ENCODE results near the gene COG4.

Gene COG4

GRCh38 chr16:70478169-70478568 lies 45.2 kb downstream of the COG4 start:
- no peak for DNase-seq

- DNase-seq = no peak
These were observed 46.9 kb downstream of the COG4 start for GRCh38 chr16:70476272-70477020.

- no peak for DNase-seq
These were observed 48.1 kb downstream of the COG4 start for GRCh38 chr16:70475054-70475871.

DNA sequence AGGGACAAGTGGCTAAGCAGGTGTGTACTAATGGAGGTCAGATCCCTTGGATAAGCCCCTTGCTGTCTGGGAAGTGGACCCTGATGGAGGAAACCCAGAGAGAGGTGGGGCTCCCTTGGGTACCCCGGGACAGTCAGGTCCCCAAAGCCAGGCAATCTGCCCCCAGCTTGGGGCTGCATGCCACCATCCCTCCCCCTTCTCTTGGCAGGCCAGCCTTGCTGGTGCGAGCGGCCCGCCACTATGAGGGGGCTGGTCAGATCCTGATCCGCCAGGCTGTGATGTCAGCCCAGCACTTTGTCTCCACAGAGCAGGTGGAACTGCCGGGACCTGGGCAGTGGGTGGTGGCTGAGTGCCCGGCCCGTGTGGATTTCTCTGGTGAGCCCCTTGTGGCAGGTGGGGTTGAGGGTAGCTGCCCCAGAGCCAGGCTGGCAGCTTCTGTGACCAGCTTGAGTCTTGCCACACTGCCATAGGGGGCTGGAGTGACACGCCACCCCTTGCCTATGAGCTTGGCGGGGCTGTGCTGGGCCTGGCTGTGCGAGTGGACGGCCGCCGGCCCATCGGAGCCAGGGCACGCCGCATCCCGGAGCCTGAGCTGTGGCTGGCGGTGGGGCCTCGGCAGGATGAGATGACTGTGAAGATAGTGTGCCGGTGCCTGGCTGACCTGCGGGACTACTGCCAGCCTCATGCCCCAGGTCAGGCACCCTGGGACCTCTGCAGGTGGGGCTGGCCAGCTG lies 48.9 kb downstream of the COG4 start:
- no peak for DNase-seq

DNA sequence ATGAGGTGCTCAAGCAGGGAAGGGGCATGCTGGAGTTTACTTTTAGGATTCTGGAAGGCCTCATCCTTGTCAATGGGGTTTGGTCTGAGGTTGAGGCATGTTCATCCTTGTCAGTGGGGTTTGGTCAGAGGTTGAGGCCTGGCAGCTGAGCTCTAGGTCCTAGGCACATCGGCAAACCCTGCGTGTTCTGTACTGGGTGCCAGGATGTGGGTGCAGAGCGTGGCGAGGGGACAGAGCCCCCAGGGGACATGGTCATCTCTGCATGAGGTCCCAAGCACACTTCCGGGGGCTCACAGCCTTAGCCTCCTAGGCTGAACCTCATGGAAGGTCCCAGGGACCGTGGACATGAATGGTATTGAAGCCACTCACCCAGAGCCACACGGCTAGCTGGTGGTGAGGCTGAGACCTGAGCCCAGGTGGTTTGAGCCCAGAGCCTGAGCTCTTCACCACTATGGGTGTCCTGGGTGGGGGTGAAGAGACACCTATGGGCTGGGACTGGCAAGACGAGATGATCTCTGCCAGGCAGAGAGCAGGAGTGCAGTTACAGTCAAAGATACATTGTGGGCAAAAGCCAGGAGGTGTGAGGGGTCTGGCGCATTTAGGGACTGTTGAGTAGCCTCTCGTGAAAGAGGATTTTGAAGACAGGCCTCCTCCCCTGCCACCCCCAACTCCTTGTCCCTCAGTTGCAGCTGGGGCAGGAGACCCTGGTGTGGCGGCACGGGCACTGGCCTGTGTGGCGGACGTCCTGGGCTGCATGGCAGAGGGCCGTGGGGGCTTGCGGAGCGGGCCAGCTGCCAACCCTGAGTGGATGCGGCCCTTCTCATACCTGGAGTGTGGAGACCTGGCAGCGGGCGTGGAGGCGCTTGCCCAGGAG lies 49.7 kb downstream of the COG4 start:
- no peak for DNase-seq

DNA sequence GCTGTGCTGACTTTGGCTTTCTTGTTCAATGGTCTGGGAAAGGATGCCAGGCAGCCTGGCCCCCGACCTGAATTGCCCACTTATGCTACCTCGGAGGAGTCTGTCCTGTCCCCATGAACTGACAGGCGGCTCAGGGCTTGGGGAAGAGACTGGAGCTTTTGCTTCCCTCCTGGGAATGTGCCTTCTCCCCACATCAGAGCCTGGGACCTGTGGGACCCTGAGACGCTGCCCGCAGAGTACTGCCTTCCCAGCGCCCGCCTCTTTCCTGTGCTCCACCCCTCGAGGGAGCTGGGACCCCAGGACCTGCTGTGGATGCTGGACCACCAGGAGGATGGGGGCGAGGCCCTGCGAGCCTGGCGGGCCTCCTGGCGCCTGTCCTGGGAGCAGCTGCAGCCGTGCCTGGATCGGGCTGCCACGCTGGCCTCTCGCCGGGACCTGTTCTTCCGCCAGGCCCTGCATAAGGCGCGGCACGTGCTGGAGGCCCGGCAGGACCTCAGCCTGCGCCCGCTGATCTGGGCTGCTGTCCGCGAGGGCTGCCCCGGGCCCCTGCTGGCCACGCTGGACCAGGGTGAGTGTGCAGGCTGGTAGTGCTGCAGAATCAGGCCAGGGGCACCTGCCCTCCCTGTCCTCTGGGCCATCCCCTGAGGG lies 50.4 kb downstream of the COG4 start:
- no peak for DNase-seq

DNA sequence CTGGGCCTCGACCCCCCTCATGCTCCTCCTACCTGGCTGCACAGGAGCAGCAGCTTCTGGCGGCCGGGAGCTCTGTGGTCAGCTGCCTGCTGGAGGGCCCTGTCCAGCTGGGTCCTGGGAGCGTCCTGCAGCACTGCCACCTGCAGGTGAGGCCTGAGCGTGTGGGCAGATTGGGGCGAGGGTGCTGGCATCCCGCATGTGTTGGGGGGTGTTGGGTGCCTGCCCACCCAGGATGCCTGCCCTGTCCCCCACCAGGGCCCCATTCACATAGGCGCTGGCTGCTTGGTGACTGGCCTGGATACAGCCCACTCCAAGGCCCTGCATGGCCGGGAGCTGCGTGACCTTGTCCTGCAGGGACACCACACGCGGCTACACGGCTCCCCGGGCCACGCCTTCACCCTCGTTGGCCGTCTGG lies 52.4 kb downstream of the COG4 start:
- DNase-seq = no peak

- no peak for DNase-seq
These were observed 53.0 kb downstream of the COG4 start for GRCh38 chr16:70470141-70470926.

GRCh38 chr16:70468776-70469525 lies 54.4 kb downstream of the COG4 start:
- DNase-seq = no peak

DNA sequence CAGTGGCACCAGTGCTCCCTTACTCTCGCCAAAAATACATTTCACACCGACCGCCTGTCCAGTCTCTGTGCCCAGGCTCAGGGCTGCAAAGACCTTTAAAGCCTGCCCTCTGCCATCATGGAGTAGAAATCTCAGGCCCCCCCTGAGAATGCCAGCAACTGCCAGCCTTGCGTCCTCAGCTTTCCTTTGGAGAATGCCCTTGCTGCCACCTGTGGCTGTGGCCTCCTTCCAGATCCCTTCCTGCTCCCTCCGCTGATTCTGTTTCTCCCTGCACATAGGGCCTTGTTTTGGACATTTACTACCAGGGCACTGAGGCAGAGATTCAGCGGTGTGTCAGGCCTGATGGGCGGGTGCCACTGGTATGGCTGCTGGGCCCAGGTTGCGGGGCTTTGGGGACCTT lies 55.7 kb downstream of the COG4 start:
- no peak for DNase-seq

GRCh38 chr16:70467113-70467512 lies 56.2 kb downstream of the COG4 start:
- no peak for DNase-seq

GRCh38 chr16:70466805-70467076 lies 56.6 kb downstream of the COG4 start:
- no peak for DNase-seq

- DNase-seq = no peak
These were observed 57.2 kb downstream of the COG4 start for GRCh38 chr16:70465999-70466804.

DNA sequence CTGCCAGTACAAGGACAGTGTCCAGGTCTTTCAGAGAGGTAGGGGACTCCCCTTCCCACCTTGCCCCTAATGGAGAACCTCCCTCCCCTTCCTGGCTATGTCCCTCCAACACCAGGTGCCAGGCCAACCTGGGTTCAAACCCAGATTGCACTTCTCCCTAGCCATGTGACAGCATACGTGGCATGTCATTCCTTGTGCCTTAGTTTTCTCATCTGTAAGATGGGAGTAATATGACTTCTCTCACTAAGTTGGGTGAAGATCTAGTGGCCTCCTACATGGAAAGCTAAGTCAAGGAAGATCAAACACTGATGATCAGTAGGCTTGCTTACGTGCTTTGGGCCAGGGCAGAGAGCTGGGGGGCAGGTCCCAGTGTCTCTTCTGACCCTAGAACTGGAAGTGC lies 60.1 kb downstream of the COG4 start:
- no peak for DNase-seq

DNA sequence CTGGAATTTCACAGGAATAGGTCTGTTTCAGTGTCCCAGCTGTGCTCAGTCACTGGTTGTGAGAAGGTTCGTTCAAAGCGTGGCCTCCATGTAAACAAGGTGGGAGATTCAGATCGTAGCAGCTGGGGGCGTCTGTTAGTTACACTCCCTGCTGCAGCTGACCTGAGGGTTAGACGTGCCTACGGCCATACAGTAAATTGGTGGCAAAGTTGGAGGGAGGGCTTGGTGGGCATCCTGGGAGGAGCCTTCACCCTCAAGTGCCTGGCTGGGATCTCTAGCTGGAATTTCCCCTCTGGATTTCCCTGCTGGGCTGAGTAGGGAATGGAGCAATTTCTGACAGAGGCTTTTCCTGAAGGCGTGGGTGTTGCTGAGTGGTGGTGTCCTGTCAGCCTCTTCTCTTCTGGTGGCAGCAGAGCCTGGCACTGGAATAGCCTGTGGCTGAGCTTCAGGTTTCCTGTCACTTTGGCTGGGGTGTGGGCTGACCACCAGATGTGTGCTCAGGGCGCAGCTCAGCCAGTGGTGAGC lies 62.6 kb downstream of the COG4 start:
- DNase-seq = no peak

- no peak for DNase-seq
These were observed 65.7 kb downstream of the COG4 start for GRCh38 chr16:70457446-70458166.

GRCh38 chr16:70455910-70456309 lies 67.4 kb downstream of the COG4 start:
- DNase-seq = no peak

DNA sequence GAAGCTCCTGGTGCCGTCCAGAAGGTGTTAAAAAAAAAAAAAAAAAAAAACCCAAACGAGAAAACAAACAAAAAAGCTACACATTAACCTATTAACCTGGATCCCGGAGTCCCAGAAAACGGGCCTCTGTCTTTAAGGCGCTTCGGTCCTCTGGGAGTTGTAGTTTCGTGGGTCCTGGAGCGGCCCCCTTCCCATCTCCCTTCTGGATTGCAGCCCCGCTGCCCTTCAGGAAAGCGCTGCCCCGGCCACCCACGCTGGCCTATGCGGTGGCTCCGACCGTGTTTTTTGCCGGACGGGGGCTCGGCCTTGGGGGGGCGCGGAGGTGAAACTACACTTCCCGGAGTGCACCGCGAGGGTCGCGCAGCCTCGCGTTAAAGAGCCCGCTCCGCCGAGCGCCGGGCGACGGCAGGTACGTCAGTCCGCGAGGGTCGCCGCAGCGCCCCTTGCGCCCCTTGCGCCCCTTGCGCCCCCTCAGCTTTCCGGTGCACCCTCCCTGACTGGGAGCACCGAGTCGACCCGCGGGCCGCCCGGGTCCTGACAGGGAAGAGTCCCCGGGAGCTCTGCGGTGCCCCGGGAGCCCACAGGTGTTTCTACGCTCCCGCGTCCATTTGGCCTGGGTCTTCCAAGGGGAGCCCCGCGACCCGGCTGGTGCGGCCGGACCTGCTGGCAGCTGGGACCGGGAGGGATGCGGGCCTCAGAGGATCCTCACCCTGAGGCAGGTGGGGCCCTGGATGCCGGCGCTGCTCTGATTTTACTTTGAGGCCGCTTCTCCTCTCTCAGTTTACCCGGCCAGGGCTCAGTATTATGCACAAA lies 68.9 kb downstream of the COG4 start, which contains the start of gene FCSK:
Gene FCSK (plus strand): TSS at position 374 of the 813 bp plus-strand sequence. CDS start 8,596 bp downstream, outside the sequence.
- peak; percentile 52 to 96 (median 76) for DNase-seq
